Measurements from ENCODE around the gene ATAT1. TPM values are rescaled to one million over a fixed set of nuclear protein-coding genes. Genes with fewer than 3 reads are reported as not detected.

Gene ATAT1
- total and polyA plus RNA-seq, 9 of the 15 experiments (the other 6 are each of a cell fraction or from before 2014, with no cell fraction given): 0.65 to 5.8 (median 1.6) TPM

- TF ChIP-seq ARID4B (CRISPR knock-in tag; IDR thresholded peaks at IDR 0.05) (peak; percentile 95), E2F1 (CRISPR knock-in tag; IDR thresholded peaks at IDR 0.05) (peak; percentile 74; the same call in 1 of the 2 replicates), ZNF224 (CRISPR knock-in tag; IDR thresholded peaks at IDR 0.05) (no peak), TOE1 (IDR thresholded peaks at IDR 0.05; ENCODE audit: borderline replicate concordance) (peak; percentile 83; the same call in 1 of the 2 replicates), TOE1 (CRISPR knock-in tag; IDR thresholded peaks at IDR 0.05; ENCODE audit: borderline replicate concordance, low read depth) (0 out of 2 replicates have a peak, but pooled peaks have one; percentile 23), NEUROD1 (IDR thresholded peaks at IDR 0.05; ENCODE audit: borderline replicate concordance, low read depth, low read length, partially characterized antibody) (peak; percentile 69), ZNF444 (CRISPR knock-in tag; IDR thresholded peaks at IDR 0.05) (peak; percentile 59; the same call in 1 of the 2 replicates), PHF8 (IDR thresholded peaks at IDR 0.05; ENCODE audit: borderline replicate concordance, low read length) (peak; percentile 38; the same call in 1 of the 2 replicates), SP1 (CRISPR knock-in tag; IDR thresholded peaks at IDR 0.05) (peak; percentile 80), HMGN3 (IDR thresholded peaks at IDR 0.05; ENCODE audit: borderline replicate concordance, extremely low read depth, insufficient read length, low read depth, low read length) (peak; percentile 92), PCBP1 (IDR thresholded peaks at IDR 0.05; ENCODE audit: low read depth, low read length, poor library complexity, severe bottlenecking) (peak; percentile 11), PHB2 (IDR thresholded peaks at IDR 0.05; ENCODE audit: low read depth) (0 out of 2 replicates have a peak, but pooled peaks have one; percentile 24), HDGF (IDR thresholded peaks at IDR 0.05) (peak; percentile 35; the same call in 1 of the 2 replicates), ZBTB9 (CRISPR knock-in tag; IDR thresholded peaks at IDR 0.05) (no peak), TRIM24 (IDR thresholded peaks at IDR 0.05) (peak; percentile 21 to 77; a peak in 3 of 4 replicates), MYNN (IDR thresholded peaks at IDR 0.05) (peak; percentile 77; the same call in 1 of the 2 replicates), MYNN (CRISPR knock-in tag; IDR thresholded peaks at IDR 0.05) (no peak), TAF9B (IDR thresholded peaks at IDR 0.05; ENCODE audit: partially characterized antibody) (no peak)
- TF ChIP-seq, protein P1, sequence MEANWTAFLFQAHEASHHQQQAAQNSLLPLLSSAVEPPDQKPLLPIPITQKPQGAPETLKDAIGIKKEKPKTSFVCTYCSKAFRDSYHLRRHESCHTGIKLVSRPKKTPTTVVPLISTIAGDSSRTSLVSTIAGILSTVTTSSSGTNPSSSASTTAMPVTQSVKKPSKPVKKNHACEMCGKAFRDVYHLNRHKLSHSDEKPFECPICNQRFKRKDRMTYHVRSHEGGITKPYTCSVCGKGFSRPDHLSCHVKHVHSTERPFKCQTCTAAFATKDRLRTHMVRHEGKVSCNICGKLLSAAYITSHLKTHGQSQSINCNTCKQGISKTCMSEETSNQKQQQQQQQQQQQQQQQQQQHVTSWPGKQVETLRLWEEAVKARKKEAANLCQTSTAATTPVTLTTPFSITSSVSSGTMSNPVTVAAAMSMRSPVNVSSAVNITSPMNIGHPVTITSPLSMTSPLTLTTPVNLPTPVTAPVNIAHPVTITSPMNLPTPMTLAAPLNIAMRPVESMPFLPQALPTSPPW (CRISPR knock-in tag; IDR thresholded peaks at IDR 0.05): peak; percentile 64; the same call in 1 of the 2 replicates
Observed at GRCh38 chr6:30686908-30687658, 60.4 kb downstream of the ATAT1 start (continued).

Measured in K562 (cell line).